ENCODE data around the gene CHODL. TPM values are rescaled to one million over a fixed set of nuclear protein-coding genes. Genes with fewer than 3 reads are reported as not detected.

The CHODL gene
- total and polyA plus RNA-seq, 8 donors: 0.06 to 0.25 (median 0.12) TPM; not detected in 3

DNA sequence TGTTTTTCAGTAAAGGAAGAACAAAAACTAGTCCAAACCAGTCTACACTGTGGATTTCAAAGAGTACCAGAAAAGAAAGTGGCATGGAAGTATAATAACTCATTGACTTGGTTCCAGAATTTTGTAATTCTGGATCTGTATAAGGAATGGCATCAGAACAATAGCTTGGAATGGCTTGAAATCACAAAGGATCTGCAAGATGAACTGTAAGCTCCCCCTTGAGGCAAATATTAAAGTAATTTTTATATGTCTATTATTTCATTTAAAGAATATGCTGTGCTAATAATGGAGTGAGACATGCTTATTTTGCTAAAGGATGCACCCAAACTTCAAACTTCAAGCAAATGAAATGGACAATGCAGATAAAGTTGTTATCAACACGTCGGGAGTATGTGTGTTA, 21.3 kb downstream of the CHODL start:
- ATAC-seq: no peak
- Histone ChIP-seq H3K4me1 (no peaks in the 10 kb centered on the region), H3K27ac (no peak overlapping the region), H3K27me3 (no peaks in the 10 kb centered on the region), H3K36me3 (no peaks in the 10 kb centered on the region), H3K4me3 (no peak overlapping the region), H3K9me3 (no peaks in the 10 kb centered on the region)
- no peak for FAIRE-seq
- intact Hi-C loops (cut with DNase I): no loop called here
- DNase-seq: no peak
- WGBS, 2 donors: 54 to 58% methylated on average over 2 of the region's 2 CpGs
- TF ChIP-seq, protein P1, sequence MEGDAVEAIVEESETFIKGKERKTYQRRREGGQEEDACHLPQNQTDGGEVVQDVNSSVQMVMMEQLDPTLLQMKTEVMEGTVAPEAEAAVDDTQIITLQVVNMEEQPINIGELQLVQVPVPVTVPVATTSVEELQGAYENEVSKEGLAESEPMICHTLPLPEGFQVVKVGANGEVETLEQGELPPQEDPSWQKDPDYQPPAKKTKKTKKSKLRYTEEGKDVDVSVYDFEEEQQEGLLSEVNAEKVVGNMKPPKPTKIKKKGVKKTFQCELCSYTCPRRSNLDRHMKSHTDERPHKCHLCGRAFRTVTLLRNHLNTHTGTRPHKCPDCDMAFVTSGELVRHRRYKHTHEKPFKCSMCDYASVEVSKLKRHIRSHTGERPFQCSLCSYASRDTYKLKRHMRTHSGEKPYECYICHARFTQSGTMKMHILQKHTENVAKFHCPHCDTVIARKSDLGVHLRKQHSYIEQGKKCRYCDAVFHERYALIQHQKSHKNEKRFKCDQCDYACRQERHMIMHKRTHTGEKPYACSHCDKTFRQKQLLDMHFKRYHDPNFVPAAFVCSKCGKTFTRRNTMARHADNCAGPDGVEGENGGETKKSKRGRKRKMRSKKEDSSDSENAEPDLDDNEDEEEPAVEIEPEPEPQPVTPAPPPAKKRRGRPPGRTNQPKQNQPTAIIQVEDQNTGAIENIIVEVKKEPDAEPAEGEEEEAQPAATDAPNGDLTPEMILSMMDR (IDR thresholded peaks at IDR 0.05): no peak

DNA sequence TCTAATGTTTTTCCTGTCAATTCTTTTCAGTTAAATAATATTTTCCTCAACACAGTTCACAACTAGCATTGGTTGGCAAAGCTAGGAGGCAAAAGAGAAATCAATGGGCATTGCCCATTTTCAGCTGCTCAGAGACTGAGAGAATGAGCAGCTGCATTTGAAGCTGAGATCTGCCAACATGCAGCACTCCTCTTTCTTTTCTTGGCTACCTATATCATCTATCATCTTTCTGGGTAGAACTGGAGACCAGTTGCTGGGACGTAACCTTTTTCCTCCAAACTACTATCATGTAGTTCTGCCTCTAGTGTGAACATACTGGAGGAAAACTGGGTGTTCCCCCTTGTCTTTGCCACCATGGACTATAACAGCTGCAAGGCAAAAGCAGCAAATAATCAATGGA, 22.9 kb downstream of the CHODL start:
- ATAC-seq: no peak
- Histone ChIP-seq H3K4me3 (no peak overlapping the region), H3K27me3 (no peaks in the 10 kb centered on the region), H3K4me1 (no peaks in the 10 kb centered on the region), H3K27ac (no peak overlapping the region), H3K9me3 (no peaks in the 10 kb centered on the region), H3K36me3 (no peaks in the 10 kb centered on the region)
- TF ChIP-seq, protein P1 (IDR thresholded peaks at IDR 0.05): no peak
- WGBS, 2 donors: 44 to 71% methylated on average over 1 of the region's 1 CpG
- intact Hi-C loops (cut with DNase I): no loop called here
- no peak for DNase-seq
- FAIRE-seq: no peak

DNA sequence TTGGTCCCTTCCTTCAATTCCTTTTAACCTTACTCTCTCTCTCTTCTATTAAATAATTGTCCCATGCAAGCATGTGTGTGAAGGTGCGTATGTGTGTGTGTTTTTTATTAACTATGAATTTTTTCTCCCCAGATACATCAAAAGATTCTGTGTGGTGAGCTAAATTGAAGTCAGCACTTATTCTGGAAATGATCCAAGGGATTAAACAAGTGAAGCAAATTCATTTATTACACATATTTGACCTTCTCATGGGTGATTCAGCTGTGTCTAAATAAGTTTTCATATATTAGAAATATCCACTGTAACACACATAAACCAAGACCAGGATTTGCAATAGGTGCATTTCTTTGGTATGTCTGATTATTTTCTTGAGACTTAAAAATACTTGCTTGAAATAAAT, 24.3 kb downstream of the CHODL start:
- WGBS, 2 donors: 60 to 64% methylated on average over 1 of the region's 1 CpG

DNA sequence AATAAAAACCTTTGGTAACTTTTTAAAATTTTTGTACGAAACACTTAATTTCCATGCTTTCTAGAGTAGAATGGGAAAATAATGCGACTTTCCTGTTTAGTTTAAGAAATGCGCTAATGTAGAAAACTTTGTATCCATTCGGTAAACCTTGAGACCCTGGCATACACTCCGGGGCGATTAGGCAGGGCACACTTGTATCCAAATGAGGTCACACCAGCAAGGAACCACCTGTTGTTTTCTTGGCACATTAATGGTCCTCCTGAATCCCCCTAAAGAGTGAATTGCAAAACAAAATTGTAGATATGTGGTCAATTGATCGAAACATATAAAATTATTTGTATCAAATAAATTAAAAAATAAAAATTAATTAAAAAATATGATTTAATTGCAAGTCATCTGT, 25.2 kb downstream of the CHODL start:
- Histone ChIP-seq H3K27ac (no peak overlapping the region), H3K4me1 (no peaks in the 10 kb centered on the region), H3K9me3 (no peaks in the 10 kb centered on the region), H3K36me3 (no peaks in the 10 kb centered on the region), H3K4me3 (no peak overlapping the region), H3K27me3 (no peaks in the 10 kb centered on the region)
- intact Hi-C loops (cut with DNase I): no loop called here
- WGBS, 2 donors: 68 to 75% methylated on average over 7 of the region's 7 CpGs
- ATAC-seq: no peak
- no peak for FAIRE-seq
- no peak for DNase-seq
- TF ChIP-seq, protein P1 (IDR thresholded peaks at IDR 0.05): no peak

More for the DNA sequence above, 24.3 kb downstream of the CHODL start:
- Histone ChIP-seq H3K9me3 (no peaks in the 10 kb centered on the region), H3K27ac (no peak overlapping the region), H3K36me3 (no peaks in the 10 kb centered on the region), H3K4me3 (no peak overlapping the region), H3K27me3 (no peaks in the 10 kb centered on the region), H3K4me1 (no peaks in the 10 kb centered on the region)
- FAIRE-seq: no peak
- DNase-seq: no peak
- intact Hi-C loops (cut with DNase I): no loop called here
- ATAC-seq: no peak
- TF ChIP-seq, protein P1 (IDR thresholded peaks at IDR 0.05): no peak

DNA sequence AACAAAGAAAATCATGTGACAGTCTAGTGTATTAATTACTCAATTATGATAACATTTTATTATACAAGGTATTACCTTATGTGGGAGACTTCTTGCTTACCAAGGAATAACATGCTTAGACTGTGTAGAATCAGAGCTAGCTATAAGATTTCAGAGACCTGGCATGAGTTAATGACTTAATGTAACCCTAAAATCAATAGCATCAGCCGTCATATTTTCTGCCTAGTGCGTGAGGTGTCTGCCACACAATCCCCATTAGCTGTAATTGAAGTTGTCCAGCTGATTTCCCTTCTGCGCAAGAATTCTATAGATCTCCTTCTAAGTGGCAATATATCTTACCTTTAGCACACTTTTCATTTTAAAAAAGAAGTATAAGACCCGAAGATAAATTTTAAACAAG, 28.8 kb downstream of the CHODL start:
- Histone ChIP-seq H3K36me3 (no peaks in the 10 kb centered on the region), H3K4me1 (no peaks in the 10 kb centered on the region), H3K27ac (no peak overlapping the region), H3K9me3 (no peaks in the 10 kb centered on the region), H3K27me3 (no peaks in the 10 kb centered on the region), H3K4me3 (no peak overlapping the region)
- whole genome bisulfite sequencing, 2 donors: 39 to 44% methylated on average over 4 of the region's 4 CpGs
- no peak for FAIRE-seq
- TF ChIP-seq, protein P1 (IDR thresholded peaks at IDR 0.05): no peak
- ATAC-seq: no peak
- DNase-seq: no peak
- intact Hi-C loops (cut with DNase I): no loop called here

Data from pancreas (tissue), 10 donors.